ENCODE results near the gene MYO1H.

The MYO1H gene

DNA sequence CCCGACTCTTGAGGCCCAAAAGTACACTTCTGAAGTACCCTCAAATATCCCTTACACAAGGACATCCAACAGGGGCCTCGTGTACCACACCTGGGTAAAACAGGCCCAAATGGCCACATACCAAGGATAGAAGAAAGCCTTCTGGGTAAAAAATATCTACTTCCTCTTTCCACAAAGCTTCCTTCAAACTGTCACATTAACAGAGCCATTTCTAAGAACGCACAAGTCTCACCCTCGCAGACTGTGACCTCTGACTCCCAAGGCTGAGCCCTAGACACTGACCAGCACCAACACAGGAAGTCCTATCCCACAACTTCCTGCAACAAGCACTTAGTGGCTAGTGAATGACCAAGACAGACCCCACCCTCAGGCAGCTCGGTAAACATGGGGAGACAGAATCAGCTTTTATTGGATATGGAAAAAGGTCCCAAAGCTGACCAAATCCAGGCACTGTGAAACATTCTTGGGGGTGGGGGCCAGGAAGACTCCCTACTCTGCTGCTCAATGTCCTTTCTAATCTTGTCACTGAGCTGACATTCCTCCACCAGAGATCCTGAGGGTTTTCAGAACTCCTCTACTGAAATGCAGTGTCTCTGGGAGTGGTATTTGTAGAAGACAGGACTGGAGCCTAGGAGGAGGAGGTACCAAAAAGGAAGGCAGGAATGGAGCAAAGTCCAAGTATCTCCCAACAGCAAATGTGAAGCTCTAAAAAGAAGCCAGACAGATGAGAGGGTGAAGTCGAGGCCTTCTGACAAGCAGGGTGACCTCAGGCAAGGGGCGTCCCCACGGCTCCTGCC, 113.5 kb downstream of the MYO1H start:
- no peak; the same call in 1 of the 2 replicates for TF ChIP-seq SIN3A (IDR thresholded peaks at IDR 0.05; ENCODE audit: borderline replicate concordance, insufficient read depth, low read length)
- no peak for TF ChIP-seq POLR2AphosphoS5 (IDR thresholded peaks at IDR 0.05; ENCODE audit: low read depth, low read length)
- peak; percentile 89 for TF ChIP-seq FOXP2 (optimal IDR thresholded peaks at IDR 0.05; ENCODE audit: borderline replicate concordance, extremely low read depth, extremely low read length, insufficient read depth)
- TF ChIP-seq TAF1 (IDR thresholded peaks at IDR 0.05; ENCODE audit: borderline replicate concordance, insufficient read depth, low read length): peak; percentile 31; the same call in 1 of the 2 replicates
- TF ChIP-seq, protein P1, sequence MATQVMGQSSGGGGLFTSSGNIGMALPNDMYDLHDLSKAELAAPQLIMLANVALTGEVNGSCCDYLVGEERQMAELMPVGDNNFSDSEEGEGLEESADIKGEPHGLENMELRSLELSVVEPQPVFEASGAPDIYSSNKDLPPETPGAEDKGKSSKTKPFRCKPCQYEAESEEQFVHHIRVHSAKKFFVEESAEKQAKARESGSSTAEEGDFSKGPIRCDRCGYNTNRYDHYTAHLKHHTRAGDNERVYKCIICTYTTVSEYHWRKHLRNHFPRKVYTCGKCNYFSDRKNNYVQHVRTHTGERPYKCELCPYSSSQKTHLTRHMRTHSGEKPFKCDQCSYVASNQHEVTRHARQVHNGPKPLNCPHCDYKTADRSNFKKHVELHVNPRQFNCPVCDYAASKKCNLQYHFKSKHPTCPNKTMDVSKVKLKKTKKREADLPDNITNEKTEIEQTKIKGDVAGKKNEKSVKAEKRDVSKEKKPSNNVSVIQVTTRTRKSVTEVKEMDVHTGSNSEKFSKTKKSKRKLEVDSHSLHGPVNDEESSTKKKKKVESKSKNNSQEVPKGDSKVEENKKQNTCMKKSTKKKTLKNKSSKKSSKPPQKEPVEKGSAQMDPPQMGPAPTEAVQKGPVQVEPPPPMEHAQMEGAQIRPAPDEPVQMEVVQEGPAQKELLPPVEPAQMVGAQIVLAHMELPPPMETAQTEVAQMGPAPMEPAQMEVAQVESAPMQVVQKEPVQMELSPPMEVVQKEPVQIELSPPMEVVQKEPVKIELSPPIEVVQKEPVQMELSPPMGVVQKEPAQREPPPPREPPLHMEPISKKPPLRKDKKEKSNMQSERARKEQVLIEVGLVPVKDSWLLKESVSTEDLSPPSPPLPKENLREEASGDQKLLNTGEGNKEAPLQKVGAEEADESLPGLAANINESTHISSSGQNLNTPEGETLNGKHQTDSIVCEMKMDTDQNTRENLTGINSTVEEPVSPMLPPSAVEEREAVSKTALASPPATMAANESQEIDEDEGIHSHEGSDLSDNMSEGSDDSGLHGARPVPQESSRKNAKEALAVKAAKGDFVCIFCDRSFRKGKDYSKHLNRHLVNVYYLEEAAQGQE (IDR thresholded peaks at IDR 0.05; ENCODE audit: insufficient read depth in 1 of 2, low read depth in 2 of 2, low read length in 2 of 2): 0 out of 4 replicates have a peak, but pooled peaks of 1 of the 2 experiments have one; percentile 50

DNA sequence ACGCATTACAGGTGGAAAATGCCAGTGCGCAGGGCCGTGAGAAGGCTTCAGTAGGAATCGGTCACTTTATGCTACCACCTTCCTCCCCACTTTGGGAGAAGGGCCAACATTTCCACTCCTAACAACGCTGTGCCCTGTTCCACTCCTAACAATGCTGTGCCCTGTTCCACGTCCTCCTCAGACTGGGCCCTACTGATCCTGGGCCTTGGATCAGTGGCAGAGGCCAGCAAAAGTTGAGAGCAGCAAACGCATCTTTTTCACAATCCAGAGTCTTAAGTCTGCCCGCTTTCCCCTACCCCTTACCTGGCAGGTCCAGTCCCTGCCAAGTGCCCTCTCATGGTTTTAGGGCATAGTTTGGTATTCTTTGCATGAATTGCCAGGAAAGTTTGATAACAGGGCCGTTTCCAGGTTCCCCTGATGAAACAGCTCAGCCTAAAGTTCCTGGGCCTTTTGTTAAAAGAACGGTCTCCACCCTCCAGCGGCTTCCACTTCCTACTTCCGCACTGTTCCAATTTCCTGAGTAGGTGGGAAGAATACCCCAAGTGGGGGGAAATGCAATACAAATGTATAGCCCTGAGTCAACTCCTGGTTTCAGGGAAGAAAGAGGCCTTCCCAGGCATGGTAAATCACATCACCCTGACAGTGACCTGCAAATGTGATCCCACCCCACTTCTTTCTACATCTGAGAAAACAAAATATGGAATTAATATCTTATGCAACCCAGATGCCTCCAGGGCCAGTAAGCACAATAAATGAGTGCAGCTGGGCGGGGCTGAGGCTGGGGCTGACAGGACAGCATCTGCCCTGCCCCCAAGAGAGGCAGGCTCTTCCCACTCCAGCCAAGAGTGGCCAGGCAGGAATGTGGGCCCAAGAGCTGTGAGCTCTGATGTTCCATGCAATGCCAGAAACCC, 114.4 kb downstream of the MYO1H start:
- TF ChIP-seq FOXP2 (optimal IDR thresholded peaks at IDR 0.05; ENCODE audit: borderline replicate concordance, extremely low read depth, extremely low read length, insufficient read depth) (peak; percentile 88), POLR2AphosphoS5 (IDR thresholded peaks at IDR 0.05; ENCODE audit: low read depth, low read length) (no peak), TAF1 (IDR thresholded peaks at IDR 0.05; ENCODE audit: borderline replicate concordance, insufficient read depth, low read length) (peak; percentile 37; the same call in 1 of the 2 replicates), SIN3A (IDR thresholded peaks at IDR 0.05; ENCODE audit: borderline replicate concordance, insufficient read depth, low read length) (peak; percentile 69; the same call in 1 of the 2 replicates)
- TF ChIP-seq, protein P1 (IDR thresholded peaks at IDR 0.05; ENCODE audit: insufficient read depth in 1 of 2, low read depth in 2 of 2, low read length in 2 of 2): peak in 1 of 2 experiments; percentile 34; a peak in 1 of 4 replicates

- TF ChIP-seq SIN3A (IDR thresholded peaks at IDR 0.05; ENCODE audit: borderline replicate concordance, insufficient read depth, low read length): peak; percentile 74; the same call in 1 of the 2 replicates
- no peak for TF ChIP-seq TAF1 (IDR thresholded peaks at IDR 0.05; ENCODE audit: borderline replicate concordance, insufficient read depth, low read length)
- no peak for TF ChIP-seq FOXP2 (optimal IDR thresholded peaks at IDR 0.05; ENCODE audit: borderline replicate concordance, extremely low read depth, extremely low read length, insufficient read depth)
- TF ChIP-seq POLR2AphosphoS5 (IDR thresholded peaks at IDR 0.05; ENCODE audit: low read depth, low read length): no peak
- TF ChIP-seq, protein P1 (IDR thresholded peaks at IDR 0.05; ENCODE audit: insufficient read depth in 1 of 2, low read depth in 2 of 2, low read length in 2 of 2): no peak
These were observed 115.4 kb downstream of the MYO1H start for GRCh38 chr12:109462868-109463692.

GRCh38 chr12:109463756-109464155, 116.1 kb downstream of the MYO1H start:
- TF ChIP-seq FOXP2 (optimal IDR thresholded peaks at IDR 0.05; ENCODE audit: borderline replicate concordance, extremely low read depth, extremely low read length, insufficient read depth): no peak

Measured in PFSK-1 (cell line).